ENCODE data around the gene NOS2. TPM values are rescaled to one million over a fixed set of nuclear protein-coding genes. Genes with fewer than 3 reads are reported as not detected.
"Not testable (repeated sequence)": the region's sequence is repeated elsewhere in the genome, so short reads cannot be mapped to it uniquely, and the experiment has no call there.

The NOS2 gene
- total and polyA plus RNA-seq, 4 donors = 0.16 to 0.48 (median 0.37) TPM

- no peaks in the 10 kb centered on the region for H3K27me3 ChIP-seq (ENCODE audit: control insufficient read depth in 1 of 2, insufficient read depth in 2 of 2, low read length in 1 of 2)
- H3K27ac ChIP-seq (ENCODE audit: low read depth in 1 of 2, low read length in 2 of 2) = no peak overlapping the region
- no peaks in the 10 kb centered on the region for H3K4me1 ChIP-seq (ENCODE audit: control insufficient read depth in 1 of 2, insufficient read depth in 2 of 2, low read length in 2 of 2)
- no peaks in the 10 kb centered on the region for H3K36me3 ChIP-seq (ENCODE audit: control insufficient read depth in 1 of 2, insufficient read depth in 2 of 2, low read length in 1 of 2)
- intact Hi-C loops (cut with DNase I) = no loop called here
- H3K9me3 ChIP-seq (ENCODE audit: control insufficient read depth, low read length) = no peaks in the 10 kb centered on the region
- ATAC-seq (ENCODE audit: low FRiP score) = peak; percentile 64
- no peak overlapping the region for H3K4me3 ChIP-seq (ENCODE audit: low read length in 2 of 2)
- WGBS, 2 donors = 9 to 15% methylated on average over 9 of the region's 9 CpGs
- DNase-seq = no peak
Observed at GRCh38 chr17:27741361-27741861, 58.9 kb downstream of the NOS2 start.

- H3K27me3 ChIP-seq (ENCODE audit: control insufficient read depth in 1 of 2, insufficient read depth in 2 of 2, low read length in 1 of 2); H3K4me3 ChIP-seq (ENCODE audit: low read length in 2 of 2); intact Hi-C loops (cut with DNase I); H3K4me1 ChIP-seq (ENCODE audit: control insufficient read depth in 1 of 2, insufficient read depth in 2 of 2, low read length in 2 of 2); H3K9me3 ChIP-seq (ENCODE audit: control insufficient read depth, low read length); H3K27ac ChIP-seq (ENCODE audit: low read depth in 1 of 2, low read length in 2 of 2); ATAC-seq (ENCODE audit: low FRiP score); DNase-seq; H3K36me3 ChIP-seq (ENCODE audit: control insufficient read depth in 1 of 2, insufficient read depth in 2 of 2, low read length in 1 of 2): not testable (repeated sequence)
- WGBS, 2 donors = 72 to 87% methylated on average over 5 of the region's 5 CpGs
Observed at GRCh38 chr17:27740541-27740940, 59.8 kb downstream of the NOS2 start.

GRCh38 chr17:27733773-27734172, 66.6 kb downstream of the NOS2 start:
- intact Hi-C loops (cut with DNase I) = no loop called here

GRCh38 chr17:27732746-27733145, 67.6 kb downstream of the NOS2 start:
- DNase-seq; H3K36me3 ChIP-seq (ENCODE audit: control insufficient read depth in 1 of 2, insufficient read depth in 2 of 2, low read length in 1 of 2); H3K27me3 ChIP-seq (ENCODE audit: control insufficient read depth in 1 of 2, insufficient read depth in 2 of 2, low read length in 1 of 2); ATAC-seq (ENCODE audit: low FRiP score); H3K4me1 ChIP-seq (ENCODE audit: control insufficient read depth in 1 of 2, insufficient read depth in 2 of 2, low read length in 2 of 2); intact Hi-C loops (cut with DNase I); H3K9me3 ChIP-seq (ENCODE audit: control insufficient read depth, low read length); H3K27ac ChIP-seq (ENCODE audit: low read depth in 1 of 2, low read length in 2 of 2); H3K4me3 ChIP-seq (ENCODE audit: low read length in 2 of 2): not testable (repeated sequence)

More at GRCh38 chr17:27733773-27734172, 66.6 kb downstream of the NOS2 start:
- Histone ChIP-seq H3K27ac (ENCODE audit: low read depth in 1 of 2, low read length in 2 of 2) (no peak overlapping the region), H3K27me3 (ENCODE audit: control insufficient read depth in 1 of 2, insufficient read depth in 2 of 2, low read length in 1 of 2) (no peaks in the 10 kb centered on the region), H3K9me3 (ENCODE audit: control insufficient read depth, low read length) (no peaks in the 10 kb centered on the region), H3K36me3 (ENCODE audit: control insufficient read depth in 1 of 2, insufficient read depth in 2 of 2, low read length in 1 of 2) (no peaks in the 10 kb centered on the region), H3K4me3 (ENCODE audit: low read length in 2 of 2) (no peak overlapping the region), H3K4me1 (ENCODE audit: control insufficient read depth in 1 of 2, insufficient read depth in 2 of 2, low read length in 2 of 2) (no peaks in the 10 kb centered on the region)
- 19 to 35% methylated on average over 3 of the region's 3 CpGs for WGBS, 2 donors
- ATAC-seq (ENCODE audit: low FRiP score) (no peak), DNase-seq (no peak)

GRCh38 chr17:27725982-27726381, 74.3 kb downstream of the NOS2 start:
- H3K4me1 ChIP-seq (ENCODE audit: control insufficient read depth in 1 of 2, insufficient read depth in 2 of 2, low read length in 2 of 2); ATAC-seq (ENCODE audit: low FRiP score); H3K27ac ChIP-seq (ENCODE audit: low read depth in 1 of 2, low read length in 2 of 2); DNase-seq; H3K9me3 ChIP-seq (ENCODE audit: control insufficient read depth, low read length); intact Hi-C loops (cut with DNase I); H3K27me3 ChIP-seq (ENCODE audit: control insufficient read depth in 1 of 2, insufficient read depth in 2 of 2, low read length in 1 of 2); H3K4me3 ChIP-seq (ENCODE audit: low read length in 2 of 2); H3K36me3 ChIP-seq (ENCODE audit: control insufficient read depth in 1 of 2, insufficient read depth in 2 of 2, low read length in 1 of 2): not testable (repeated sequence)
- whole genome bisulfite sequencing, 2 donors = 89% methylated on average over 6 of the region's 6 CpGs

GRCh38 chr17:27721797-27722196, 78.5 kb downstream of the NOS2 start:
- no peak overlapping the region for H3K27ac ChIP-seq (ENCODE audit: low read depth in 1 of 2, low read length in 2 of 2)
- DNase-seq (no peak), ATAC-seq (ENCODE audit: low FRiP score) (no peak)
- intact Hi-C loops (cut with DNase I) = no loop called here
- no peak overlapping the region for H3K4me3 ChIP-seq (ENCODE audit: low read length in 2 of 2)
- H3K4me1 ChIP-seq (ENCODE audit: control insufficient read depth in 1 of 2, insufficient read depth in 2 of 2, low read length in 2 of 2) = no peaks in the 10 kb centered on the region
- no peaks in the 10 kb centered on the region for H3K27me3 ChIP-seq (ENCODE audit: control insufficient read depth in 1 of 2, insufficient read depth in 2 of 2, low read length in 1 of 2)
- 45 to 52% methylated on average over 3 of the region's 3 CpGs for WGBS, 2 donors
- H3K36me3 ChIP-seq (ENCODE audit: control insufficient read depth in 1 of 2, insufficient read depth in 2 of 2, low read length in 1 of 2) = no peaks in the 10 kb centered on the region
- no peaks in the 10 kb centered on the region for H3K9me3 ChIP-seq (ENCODE audit: control insufficient read depth, low read length)

Other genes starting within 250 kb of the NOS2 start
- gene LGALS9, start 169.3 kb downstream of the NOS2 start, total RNA-seq = 10 to 100 TPM; 61.0 to 64.0 TPM
- gene LGALS9, start 169.3 kb downstream of the NOS2 start, polyA plus RNA-seq = 10 to 100 TPM; 26.8 to 47.1 TPM
- gene LYRM9, start 92.8 kb upstream of the NOS2 start, total RNA-seq = 1 to 10 TPM; 7.8 to 9.8 TPM
- gene LYRM9, start 92.8 kb upstream of the NOS2 start, polyA plus RNA-seq = 10 to 100 TPM; 14.6 to 23.8 TPM
- 10 to 100 TPM; 14.7 to 17.2 TPM for gene NLK, start 242.1 kb upstream of the NOS2 start, total RNA-seq
- gene NLK, start 242.1 kb upstream of the NOS2 start, polyA plus RNA-seq = 10 to 100 TPM in 1 of 2 donors, 1 to 10 TPM in 1; 5.5 to 13.3 TPM

All from aorta (tissue), 5 donors.